HG03064 (cell line): ENCODE measurements around the gene SLC17A8.
"Not testable (repeated sequence)": the region's sequence is repeated elsewhere in the genome, so short reads cannot be mapped to it uniquely, and the experiment has no call there.

Experiments
- ATAC-seq: cut with Tn5 transposase; IDR thresholded peaks from one replicate; pipeline ENCODE4 v1.9.1; 2021; ENCODE audit warnings: low read depth; ENCODE audit not compliant: unreplicated experiment

SLC17A8 gene

GRCh38 chr12:100356644-100357223 lies at the start of gene SLC17A8:
Gene SLC17A8 (plus strand): TSS chr12:100357074. CDS start chr12:100357392, 318 bp downstream.
- no peak for ATAC-seq

- not testable (repeated sequence) for ATAC-seq
Observed at GRCh38 chr12:100308138-100308537, 48.7 kb upstream of the SLC17A8 start.

- ATAC-seq: no peak
Observed at GRCh38 chr12:100311317-100311716, 45.6 kb upstream of the SLC17A8 start.

GRCh38 chr12:100317371-100317770 lies 39.5 kb upstream of the SLC17A8 start:
- no peak for ATAC-seq

GRCh38 chr12:100324498-100324897 lies 32.4 kb upstream of the SLC17A8 start:
- no peak for ATAC-seq

- ATAC-seq: no peak
Observed at GRCh38 chr12:100326208-100326607, 30.7 kb upstream of the SLC17A8 start.

- peak; percentile 91 for ATAC-seq
Observed at GRCh38 chr12:100329800-100330199, 27.1 kb upstream of the SLC17A8 start.

GRCh38 chr12:100331871-100332270 lies 25.0 kb upstream of the SLC17A8 start:
- ATAC-seq: no peak

- ATAC-seq: no peak
Observed at GRCh38 chr12:100332852-100333251, 24.0 kb upstream of the SLC17A8 start.

- no peak for ATAC-seq
Observed at GRCh38 chr12:100337299-100337698, 19.6 kb upstream of the SLC17A8 start.

- ATAC-seq: no peak
Observed at GRCh38 chr12:100337727-100338126, 19.1 kb upstream of the SLC17A8 start.

- ATAC-seq: no peak
Observed at GRCh38 chr12:100339071-100339470, 17.8 kb upstream of the SLC17A8 start.

- not testable (repeated sequence) for ATAC-seq
Observed at GRCh38 chr12:100342897-100343296, 14.0 kb upstream of the SLC17A8 start.

- ATAC-seq: not testable (repeated sequence)
Observed at GRCh38 chr12:100344351-100344750, 12.5 kb upstream of the SLC17A8 start.

- no peak for ATAC-seq
Observed at GRCh38 chr12:100345020-100345767, 11.7 kb upstream of the SLC17A8 start.

- ATAC-seq: no peak
Observed at GRCh38 chr12:100346660-100347059, 10.2 kb upstream of the SLC17A8 start.

- ATAC-seq: no peak
Observed at GRCh38 chr12:100348657-100349454, 8.0 kb upstream of the SLC17A8 start.

GRCh38 chr12:100359248-100359647 lies 2.4 kb downstream of the SLC17A8 start:
- ATAC-seq: no peak

GRCh38 chr12:100359822-100360221 lies 2.9 kb downstream of the SLC17A8 start:
- ATAC-seq: no peak

- ATAC-seq: no peak
Observed at GRCh38 chr12:100360450-100360849, 3.6 kb downstream of the SLC17A8 start.

- no peak for ATAC-seq
Observed at GRCh38 chr12:100364324-100364723, 7.5 kb downstream of the SLC17A8 start.
